Myocyte (in vitro differentiated cells): ENCODE data around the gene OBP2A. TPM values are rescaled to one million over a fixed set of nuclear protein-coding genes. Genes with fewer than 3 reads are reported as not detected.

ENCODE experiments used
- DNase-seq: peaks from one replicate; pipeline ENCODE4 v3.0.0-alpha.2; 2012; ENCODE audit warnings: low read depth
- total RNA-seq: library from RNA; depleted of rRNA; stranded (reverse); fragments of >200 nt; gene quantifications from 2 replicates; pipeline ENCODE4 v1.2.3, GENCODE V29; 2014

OBP2A gene
- total RNA-seq, 1 donor from 2014 or later, result not detected

DNA sequence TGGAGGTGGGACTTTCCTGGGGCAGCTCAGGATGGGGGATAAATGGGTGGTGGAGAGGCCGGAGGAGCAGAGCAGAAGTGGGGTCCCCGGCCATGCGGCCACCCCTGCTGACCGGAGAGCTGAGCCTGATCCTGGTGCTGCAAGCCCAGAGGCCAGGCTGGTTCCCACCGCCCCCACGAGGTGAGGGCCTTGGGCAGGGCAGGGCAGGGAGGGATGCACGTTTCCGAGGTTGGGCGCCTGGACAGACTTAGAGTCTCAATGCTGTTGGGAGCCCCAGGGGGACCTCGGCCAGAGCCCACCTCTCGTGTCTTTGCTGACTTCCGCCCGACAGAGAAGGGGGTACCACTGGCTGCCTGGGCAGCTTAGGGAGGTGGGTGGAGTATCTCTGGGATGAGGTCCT is 5.5 kb downstream of the OBP2A start:
- no peak for DNase-seq

- DNase-seq, result no peak
Observed at GRCh38 chr9:135552021-135552697, 6.2 kb downstream of the OBP2A start.

DNA sequence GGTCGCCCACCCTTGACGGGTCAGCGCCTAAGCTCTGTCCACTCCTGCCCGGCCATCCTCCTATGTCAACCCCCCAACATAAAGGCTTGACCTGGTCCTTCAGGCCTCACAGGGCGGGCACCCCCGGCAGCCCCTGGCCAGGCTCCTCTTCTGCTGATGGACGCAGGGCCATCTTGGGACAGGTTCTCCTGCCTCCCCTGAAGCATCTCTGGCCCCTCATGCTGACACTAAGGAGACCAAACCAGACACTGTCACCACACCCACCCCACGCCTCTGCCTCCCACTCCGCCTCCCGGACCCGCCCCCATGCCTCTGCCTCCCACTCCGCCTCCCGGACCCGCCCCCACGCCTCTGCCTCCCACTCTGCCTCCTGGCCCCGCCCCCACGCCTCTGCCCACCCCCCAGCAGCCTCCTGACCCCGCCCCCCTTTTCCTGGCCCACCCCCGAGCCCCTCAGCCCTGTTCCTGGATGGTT is 6.8 kb downstream of the OBP2A start:
- no peak for DNase-seq

DNA sequence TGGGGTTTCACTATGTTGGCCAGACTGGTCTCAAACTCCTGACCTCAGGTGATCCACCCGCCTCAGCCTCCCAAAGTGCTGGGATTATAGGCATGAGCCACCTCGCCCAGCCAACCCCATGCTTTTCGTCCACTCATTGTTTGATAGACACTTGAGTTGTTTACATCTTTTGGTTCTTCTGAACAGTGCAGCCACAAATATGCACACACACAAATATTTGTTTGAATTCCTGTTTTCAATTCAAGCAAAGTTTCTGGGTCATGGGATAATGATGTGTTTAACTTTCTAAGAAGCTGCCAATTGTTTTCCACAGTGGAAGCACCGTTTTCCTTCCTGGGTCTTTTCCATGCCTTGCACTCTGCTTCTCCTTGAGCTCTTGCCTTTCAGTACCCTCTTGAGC is 8.8 kb downstream of the OBP2A start:
- DNase-seq, result no peak

- no peak for DNase-seq
Observed at GRCh38 chr9:135555203-135555602, 9.3 kb downstream of the OBP2A start.

DNA sequence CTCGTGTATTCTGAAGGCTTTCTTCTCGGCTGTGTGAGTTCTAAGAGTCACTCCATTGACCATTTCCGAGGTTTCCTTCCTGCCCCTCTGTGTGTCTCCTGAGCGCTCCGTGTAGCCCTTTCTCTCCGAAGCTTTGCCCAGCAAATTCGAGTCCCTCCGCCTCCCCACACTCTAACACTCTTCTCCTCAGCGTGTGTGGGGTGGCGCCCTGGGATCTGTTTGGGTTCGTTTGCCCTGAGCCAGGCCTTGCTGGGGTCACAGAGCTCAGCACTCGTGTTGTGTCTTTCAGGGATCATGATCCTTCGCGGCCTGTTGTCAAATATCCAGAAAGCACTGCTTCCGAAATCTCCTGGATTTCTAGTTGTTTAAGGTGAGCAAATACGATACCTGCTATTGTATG is 10.0 kb downstream of the OBP2A start:
- DNase-seq, result no peak

- no peak for DNase-seq
Observed at GRCh38 chr9:135559606-135560005, 13.7 kb downstream of the OBP2A start.

DNA sequence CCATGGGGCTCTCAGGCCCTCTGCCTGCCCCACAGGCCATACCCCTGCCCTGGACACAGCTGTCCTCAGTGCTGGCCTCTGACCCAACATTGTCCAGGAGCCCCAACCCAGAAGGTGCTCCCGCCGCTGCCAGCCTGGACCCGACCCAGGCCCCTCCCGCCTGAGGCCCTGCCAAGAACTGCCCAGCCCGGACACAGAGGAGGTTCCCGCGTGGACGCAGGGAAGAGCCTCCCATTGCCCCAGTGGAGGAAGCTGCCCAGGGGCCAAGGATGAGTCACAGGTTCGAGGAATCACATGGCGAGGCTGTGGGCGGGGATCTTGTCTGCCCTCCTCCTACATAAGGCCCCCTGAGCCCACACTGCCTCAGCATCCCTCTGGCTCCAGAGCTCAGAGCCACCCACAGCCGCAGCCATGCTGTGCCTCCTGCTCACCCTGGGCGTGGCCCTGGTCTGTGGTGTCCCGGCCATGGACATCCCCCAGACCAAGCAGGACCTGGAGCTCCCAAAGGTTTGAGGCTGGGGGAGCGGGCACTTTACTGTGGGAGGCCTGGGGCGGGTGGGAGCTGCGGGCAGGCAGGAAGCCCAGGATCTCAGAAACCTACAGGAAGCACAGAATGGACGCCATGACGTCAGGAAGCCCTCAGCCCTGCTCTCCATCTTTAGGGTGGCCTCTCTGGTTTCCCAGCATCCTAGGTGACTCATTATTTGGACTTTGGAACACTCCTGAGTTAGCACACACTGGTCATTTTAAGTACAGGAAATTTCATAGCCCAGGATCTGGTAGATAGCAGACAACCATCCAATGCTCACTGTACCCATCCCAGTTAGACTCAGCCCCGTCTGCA is 15.7 kb downstream of the OBP2A start, which contains the start of gene PAEP:
Gene PAEP (plus strand): TSS at position 366 of the 844 bp plus-strand sequence.
- no peak for DNase-seq

- DNase-seq, result no peak
Observed at GRCh38 chr9:135562235-135562745, 16.4 kb downstream of the OBP2A start.

- DNase-seq, result no peak
Observed at GRCh38 chr9:135563039-135563476, 17.1 kb downstream of the OBP2A start.

DNA sequence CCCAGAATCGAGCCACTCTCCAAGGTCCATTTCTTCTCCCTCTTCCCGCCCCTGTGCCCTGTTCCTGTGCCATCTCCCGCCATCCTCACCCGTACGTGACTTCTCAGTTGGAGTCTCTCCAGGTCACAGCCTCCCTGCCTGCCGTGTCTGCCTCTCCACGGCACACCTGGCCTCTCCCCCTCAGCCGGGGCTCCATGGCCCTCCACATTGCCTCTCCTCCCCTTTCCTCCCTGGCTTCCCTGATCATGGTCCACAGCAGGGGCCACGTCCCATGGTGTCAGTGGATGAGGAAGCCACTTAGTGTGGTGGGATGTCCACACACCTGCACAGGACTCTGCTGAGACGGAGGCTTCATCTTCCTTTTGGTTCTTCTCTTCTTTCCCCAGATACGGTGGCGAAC is 17.9 kb downstream of the OBP2A start:
- no peak for DNase-seq

GRCh38 chr9:135565141-135565628 is 19.3 kb downstream of the OBP2A start:
- no peak for DNase-seq

GRCh38 chr9:135565636-135566035 is 19.7 kb downstream of the OBP2A start:
- no peak for DNase-seq

DNA sequence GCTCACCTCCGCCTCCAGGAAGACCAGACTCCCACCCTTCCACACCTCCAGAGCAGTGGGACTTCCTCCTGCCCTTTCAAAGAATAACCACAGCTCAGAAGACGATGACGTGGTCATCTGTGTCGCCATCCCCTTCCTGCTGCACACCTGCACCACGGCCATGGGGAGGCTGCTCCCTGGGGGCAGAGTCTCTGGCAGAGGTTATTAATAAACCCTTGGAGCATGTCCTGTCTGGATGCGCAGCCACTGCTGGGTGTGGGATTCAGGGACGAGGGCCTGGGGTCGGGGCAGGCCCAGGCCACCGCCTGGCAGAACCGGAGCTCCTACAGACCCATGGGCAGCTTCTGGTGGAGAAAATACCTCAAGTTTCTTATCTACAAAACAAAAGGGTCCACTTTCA is 20.6 kb downstream of the OBP2A start:
- DNase-seq, result no peak

DNA sequence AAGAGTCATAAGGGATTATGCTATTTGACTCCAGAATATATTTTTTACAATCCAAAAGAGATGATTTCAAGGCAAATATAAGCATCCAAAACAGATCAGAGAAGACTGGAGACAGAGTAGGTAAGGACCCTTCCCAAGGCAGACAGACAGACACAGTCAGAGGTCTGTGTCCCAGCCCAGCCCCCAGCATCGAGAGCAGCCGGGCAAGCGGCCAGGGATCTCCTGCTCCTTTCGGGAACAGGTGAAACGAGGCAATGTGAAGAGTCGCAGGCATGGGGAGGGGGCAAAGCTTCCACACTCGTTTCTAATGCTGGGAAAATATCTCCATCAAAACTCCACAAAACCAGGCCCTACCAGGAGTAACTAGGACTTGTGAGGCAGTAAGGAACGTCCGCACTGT is 21.4 kb downstream of the OBP2A start:
- no peak for DNase-seq

GRCh38 chr9:135568026-135568425 is 22.1 kb downstream of the OBP2A start:
- DNase-seq, result no peak

GRCh38 chr9:135570456-135570855 is 24.5 kb downstream of the OBP2A start:
- DNase-seq, result no peak

- DNase-seq, result no peak
Observed at GRCh38 chr9:135572233-135572632, 26.3 kb downstream of the OBP2A start.

- no peak for DNase-seq
Observed at GRCh38 chr9:135573124-135573523, 27.2 kb downstream of the OBP2A start.

- no peak for DNase-seq
Observed at GRCh38 chr9:135574331-135574730, 28.4 kb downstream of the OBP2A start.

GRCh38 chr9:135574943-135575342 is 29.0 kb downstream of the OBP2A start:
- DNase-seq, result no peak

- DNase-seq, result no peak
Observed at GRCh38 chr9:135575995-135576631, 30.2 kb downstream of the OBP2A start.
